Neural crest cell (in vitro differentiated cells): ENCODE results near the gene SP6. TPM values are rescaled to one million over a fixed set of nuclear protein-coding genes. Genes with fewer than 3 reads are reported as not detected.

Source experiments
- DNase-seq: peaks from one replicate; pipeline ENCODE4 v3.0.0; 2021; ENCODE audit warnings: low read depth, mixed read lengths, low spot score
- H3K27ac Mint-ChIP-seq: one replicate; pipeline ENCODE4 v1.8.0; 2021; ENCODE audit warnings: mild to moderate bottlenecking, mixed read lengths; ENCODE audit not compliant: unreplicated experiment
- H3K27me3 Mint-ChIP-seq: 2 replicates; pipeline ENCODE4 v1.8.0; 2021; ENCODE audit warnings: low read depth, mild to moderate bottlenecking, mixed read lengths
- H3K36me3 Mint-ChIP-seq: 2 replicates; pipeline ENCODE4 v1.8.0; 2021; ENCODE audit warnings: low read depth, mild to moderate bottlenecking, mixed read lengths
- H3K4me1 Mint-ChIP-seq: 2 replicates; pipeline ENCODE4 v1.8.0; 2021; ENCODE audit warnings: mixed read lengths
- H3K4me3 Mint-ChIP-seq: one replicate; pipeline ENCODE4 v1.8.0; 2021; ENCODE audit warnings: mild to moderate bottlenecking, mixed read lengths
- H3K9me3 Mint-ChIP-seq: 2 replicates; pipeline ENCODE4 v1.8.0; 2021; ENCODE audit warnings: mixed read lengths
- CTCF ChIP-seq: fragments of 200-600 bp; sonication (generic); conservative IDR thresholded peaks from 2 replicates; pipeline ENCODE4 v1.5.0; 2021; ENCODE audit warnings: antibody characterized with exemption, mild to moderate bottlenecking
- total RNA-seq: library from RNA; stranded (reverse); gene quantifications from 2 replicates; pipeline ENCODE4 v1.2.1, GENCODE V29; 2021

SP6 gene
- total RNA-seq, 1 donor from 2014 or later: 0.16 TPM

DNA sequence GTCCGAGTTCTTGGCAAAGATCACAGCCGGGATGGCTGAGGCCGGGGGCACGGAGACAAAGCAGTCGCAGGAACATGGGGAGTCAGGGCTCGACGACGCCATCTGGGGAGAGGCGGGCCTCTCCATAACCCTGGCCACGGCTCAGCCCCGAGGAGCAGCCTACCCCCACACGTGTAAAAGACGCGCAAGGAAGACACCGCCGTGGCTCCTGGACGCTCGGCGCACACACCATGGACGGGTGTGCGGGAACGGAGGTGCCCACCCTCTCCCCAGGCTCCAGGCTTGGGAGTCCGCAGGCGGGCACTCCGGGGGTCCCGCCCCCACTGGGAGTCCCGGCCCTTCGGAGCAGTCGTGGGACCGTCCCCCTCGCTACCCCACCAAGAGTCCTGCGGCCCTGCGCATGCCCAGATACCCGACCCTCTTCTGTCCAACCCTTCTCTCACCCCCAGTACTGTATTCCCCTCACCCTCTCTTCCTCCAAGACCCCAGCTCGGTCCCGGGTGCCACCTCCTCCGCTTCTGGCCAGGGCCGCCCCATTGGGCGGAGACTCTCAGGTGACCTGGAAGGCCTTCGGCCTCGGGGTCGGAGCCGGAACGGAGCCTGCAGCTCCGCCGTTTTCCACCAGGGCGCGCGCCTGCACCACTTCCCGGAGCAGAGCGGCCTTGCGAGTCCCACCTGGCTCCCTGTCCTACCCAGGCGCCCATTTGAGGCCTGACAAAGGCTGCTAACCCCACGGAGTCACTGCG is 10.0 kb downstream of the SP6 start, which contains the start of gene SCRN2:
Gene SCRN2 (minus strand): TSS at position 532 of the 746 bp plus-strand sequence. CDS start 430 bp downstream, at position 102.
- Mint-ChIP-seq H3K36me3 (no peaks in the 10 kb centered on the region), H3K4me3 (peak within 1 kb of the TSS; percentile 96), H3K4me1 (peaks cover 26% of the 10 kb centered on the region), H3K9me3 (no peaks in the 10 kb centered on the region), H3K27me3 (peaks cover 30% of the 10 kb centered on the region), H3K27ac (peak within 1 kb of the TSS; percentile 94)
- TF ChIP-seq CTCF: peak; percentile 98
- peak; percentile 97 for DNase-seq

- Mint-ChIP-seq H3K9me3 (no peaks in the 10 kb centered on the region), H3K36me3 (no peaks in the 10 kb centered on the region), H3K4me3 (peak overlapping the region; percentile 96), H3K4me1 (peaks cover 26% of the 10 kb centered on the region), H3K27me3 (peaks cover 23% of the 10 kb centered on the region), H3K27ac (peak overlapping the region; percentile 84)
- no peak for DNase-seq
- TF ChIP-seq CTCF: no peak
Measured at GRCh38 chr17:47840001-47840741, 10.8 kb downstream of the SP6 start.

- DNase-seq: no peak
- no peak for TF ChIP-seq CTCF
- Mint-ChIP-seq H3K27me3 (peaks cover 12% of the 10 kb centered on the region), H3K27ac (no peak overlapping the region), H3K4me1 (peaks cover 26% of the 10 kb centered on the region), H3K9me3 (no peaks in the 10 kb centered on the region), H3K36me3 (no peaks in the 10 kb centered on the region), H3K4me3 (peak overlapping the region; percentile 48)
Measured at GRCh38 chr17:47839071-47839470, 11.9 kb downstream of the SP6 start.

DNA sequence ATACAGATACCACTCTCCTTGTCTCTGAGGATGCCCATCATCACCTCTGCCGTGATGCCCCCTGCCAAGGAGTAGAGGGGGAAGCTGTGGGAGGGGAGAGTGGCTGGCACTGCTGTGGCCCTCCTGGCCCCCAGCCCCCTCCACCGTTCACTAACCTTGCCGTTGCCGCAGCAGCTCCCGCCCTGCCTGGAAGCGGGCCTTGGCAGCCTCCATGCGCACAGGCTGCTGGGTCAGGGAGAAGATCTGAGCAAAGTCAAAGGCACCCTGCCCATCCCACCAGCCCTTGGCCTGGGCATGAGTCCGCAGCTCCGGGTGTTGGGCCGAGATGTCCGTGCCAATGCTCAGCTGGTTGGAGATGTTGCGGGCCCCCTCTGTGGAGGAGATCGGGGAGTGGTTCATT is 12.3 kb downstream of the SP6 start:
- Mint-ChIP-seq H3K27me3 (peaks cover 8% of the 10 kb centered on the region), H3K9me3 (no peaks in the 10 kb centered on the region), H3K36me3 (no peaks in the 10 kb centered on the region), H3K27ac (no peak overlapping the region), H3K4me3 (peak overlapping the region; percentile 48), H3K4me1 (peaks cover 26% of the 10 kb centered on the region)
- DNase-seq: no peak
- no peak for TF ChIP-seq CTCF

GRCh38 chr17:47837401-47838039 is 13.4 kb downstream of the SP6 start:
- peaks cover 3% of the 10 kb centered on the region for H3K27me3 Mint-ChIP-seq
- TF ChIP-seq CTCF: no peak
- H3K4me3 Mint-ChIP-seq: peak overlapping the region; percentile 55
- no peak for DNase-seq
- no peaks in the 10 kb centered on the region for H3K36me3 Mint-ChIP-seq
- peaks cover 25% of the 10 kb centered on the region for H3K4me1 Mint-ChIP-seq
- H3K9me3 Mint-ChIP-seq: no peaks in the 10 kb centered on the region
- peak overlapping the region; percentile 57 for H3K27ac Mint-ChIP-seq
